ENCODE measurements around the gene PRR5L. TPM values are rescaled to one million over a fixed set of nuclear protein-coding genes. Genes with fewer than 3 reads are reported as not detected.

Gene PRR5L
- total and polyA plus RNA-seq, 9 of the 15 experiments (the other 6 are each of a cell fraction or from before 2014, with no cell fraction given), result 0.11 to 0.60 (median 0.36) TPM; not detected in 2

- TF ChIP-seq, protein P1, sequence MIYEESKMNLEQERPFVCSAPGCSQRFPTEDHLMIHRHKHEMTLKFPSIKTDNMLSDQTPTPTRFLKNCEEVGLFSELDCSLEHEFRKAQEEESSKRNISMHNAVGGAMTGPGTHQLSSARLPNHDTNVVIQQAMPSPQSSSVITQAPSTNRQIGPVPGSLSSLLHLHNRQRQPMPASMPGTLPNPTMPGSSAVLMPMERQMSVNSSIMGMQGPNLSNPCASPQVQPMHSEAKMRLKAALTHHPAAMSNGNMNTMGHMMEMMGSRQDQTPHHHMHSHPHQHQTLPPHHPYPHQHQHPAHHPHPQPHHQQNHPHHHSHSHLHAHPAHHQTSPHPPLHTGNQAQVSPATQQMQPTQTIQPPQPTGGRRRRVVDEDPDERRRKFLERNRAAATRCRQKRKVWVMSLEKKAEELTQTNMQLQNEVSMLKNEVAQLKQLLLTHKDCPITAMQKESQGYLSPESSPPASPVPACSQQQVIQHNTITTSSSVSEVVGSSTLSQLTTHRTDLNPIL (CRISPR knock-in tag; IDR thresholded peaks at IDR 0.05), result no peak
- TF ChIP-seq ZFP36 (IDR thresholded peaks at IDR 0.05; ENCODE audit: low read depth, low read length, partially characterized antibody) (peak; percentile 52), GABPB1 (CRISPR knock-in tag; IDR thresholded peaks at IDR 0.05) (no peak), PHB2 (IDR thresholded peaks at IDR 0.05; ENCODE audit: low read depth) (no peak), MEIS2 (IDR thresholded peaks at IDR 0.05; ENCODE audit: partially characterized antibody) (no peak), HDAC2 (IDR thresholded peaks at IDR 0.05) (0 out of 2 replicates have a peak, but pooled peaks have one; percentile 26)
These were observed 100.1 kb downstream of the PRR5L start (continued) for GRCh38 chr11:36395978-36396736.

DNA sequence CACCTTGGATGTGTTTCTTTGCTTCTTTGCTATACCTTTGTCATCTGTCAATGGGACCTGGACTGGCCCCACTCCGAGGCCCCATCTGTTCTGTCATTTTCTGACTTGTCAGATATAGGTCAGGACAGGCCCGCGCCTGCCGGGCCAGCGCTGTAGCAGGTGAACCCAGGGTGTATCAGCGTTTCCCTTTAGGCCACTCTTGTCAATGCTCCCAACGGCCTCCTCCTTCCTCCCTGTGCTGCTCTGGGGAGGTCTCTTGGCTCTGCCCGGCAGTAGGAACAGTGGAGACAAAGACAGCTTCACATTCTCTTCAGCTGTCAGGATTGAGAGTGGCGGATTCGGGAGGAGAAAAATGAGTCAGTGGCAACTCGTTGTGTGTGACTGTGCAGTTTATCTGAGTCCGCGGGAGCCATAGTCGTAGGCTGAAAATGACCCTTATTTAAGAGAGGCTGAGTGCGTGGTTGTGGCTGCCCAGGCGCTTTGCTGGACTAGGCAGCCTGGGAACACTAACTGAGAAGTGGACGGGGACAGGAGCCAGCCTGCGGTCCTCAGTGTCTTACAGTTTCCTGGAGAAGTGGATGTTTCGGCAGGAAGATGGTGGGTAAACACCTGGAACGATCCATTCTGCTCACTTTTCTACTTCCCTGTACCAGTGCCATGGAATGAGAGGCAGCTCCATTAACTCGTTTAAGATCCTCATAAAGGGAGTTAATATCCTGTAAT lies 102.3 kb downstream of the PRR5L start:
- WGBS (ENCODE audit: insufficient coverage, low coverage, missing lambda C conversion rate), result 30% methylated on average over 21 of the region's 21 CpGs
- DNase-seq (ENCODE audit: extremely low read depth in 1 of 4, low spot score in 3 of 4), result peak in 2 of 4 experiments; percentile 14 to 24
- Histone ChIP-seq H3K4me3 (no peak overlapping the region), H3K4me2 (ENCODE audit: insufficient read depth, low read length) (peak overlapping the region; percentile 36), H3K36me3 (ENCODE audit: control insufficient read depth, insufficient read depth, low read length) (no peaks in the 10 kb centered on the region), H3K9me1 (ENCODE audit: control insufficient read depth, insufficient read depth, low read length) (no peaks in the 10 kb centered on the region), H4K20me1 (replicated peaks; ENCODE audit: control insufficient read depth, insufficient read depth, low read length) (no peaks in the 10 kb centered on the region), H3K27ac (ENCODE audit: extremely low read depth, low read depth, low read length) (peak overlapping the region; percentile 5; the same call in 1 of the 3 replicates), H3K4me1 (replicated peaks in 1 of 2; ENCODE audit: control insufficient read depth in 2 of 2, insufficient read depth in 2 of 2, low read length in 2 of 2) (peaks cover 0 to 4% of the 10 kb centered on the region in 2 experiments; a peak in 2 of 5 replicates), H3K79me2 (ENCODE audit: control insufficient read depth, insufficient read depth, low read length) (no peaks in the 10 kb centered on the region), H3K9me3 (replicated peaks; ENCODE audit: control insufficient read depth, insufficient read depth, low read depth, low read length) (no peaks in the 10 kb centered on the region), H2AFZ (ENCODE audit: low read depth, low read length) (peak overlapping the region; percentile 75), H3K27me3 (ENCODE audit: control insufficient read depth in 2 of 2, insufficient read depth in 2 of 2, low read length in 2 of 2) (no peaks in the 10 kb centered on the region), H3K9ac (ENCODE audit: insufficient read depth in 1 of 2, low read depth in 2 of 2, low read length in 2 of 2) (no peak overlapping the region; a peak in 1 of 4 replicates)
- ATAC-seq, result peak; percentile 76
- POLR2A ChIA-PET, result no interaction called here
- intact Hi-C loops (cut with micrococcal nuclease), result no loop called here
- peak; percentile 54 for FAIRE-seq
- no TSS peak for BruUV-seq (replicated peaks)
- CTCF ChIA-PET (ENCODE audit: low intra/inter-chr PET ratio), result no interaction called here
- in situ Hi-C loops (cut with MboI), result no loop called here
- TF ChIP-seq MAFG (tag; conservative IDR thresholded peaks at IDR 0.05) (peak; percentile 91), YY1 (IDR thresholded peaks at IDR 0.05; ENCODE audit: borderline replicate concordance in 1 of 3, control insufficient read depth in 1 of 3, extremely low read depth in 1 of 3, insufficient read depth in 3 of 3, insufficient read length in 1 of 3, insufficient replicate concordance in 2 of 3, low read depth in 1 of 3, low read length in 2 of 3) (peak in 1 of 3 experiments; percentile 17), NFE2 (IDR thresholded peaks at IDR 0.05; ENCODE audit: low read depth) (peak; percentile 71), NRF1 (conservative IDR thresholded peaks at IDR 0.05 in 1 of 2, IDR thresholded peaks at IDR 0.05 in 1 of 2) (0 out of 4 replicates have a peak, but pooled peaks of 1 of the 2 experiments have one; percentile 29), C11orf30 (IDR thresholded peaks at IDR 0.05; ENCODE audit: low read depth) (peak; percentile 34; the same call in 1 of the 2 replicates), ZNF277 (CRISPR knock-in tag; IDR thresholded peaks at IDR 0.05; ENCODE audit: borderline replicate concordance) (no peak), PKNOX1 (IDR thresholded peaks at IDR 0.05) (0 out of 2 replicates have a peak, but pooled peaks have one; percentile 29)

Measured in K562 (cell line).